Measurements from ENCODE around the gene IFIT2.

IFIT2 gene

DNA sequence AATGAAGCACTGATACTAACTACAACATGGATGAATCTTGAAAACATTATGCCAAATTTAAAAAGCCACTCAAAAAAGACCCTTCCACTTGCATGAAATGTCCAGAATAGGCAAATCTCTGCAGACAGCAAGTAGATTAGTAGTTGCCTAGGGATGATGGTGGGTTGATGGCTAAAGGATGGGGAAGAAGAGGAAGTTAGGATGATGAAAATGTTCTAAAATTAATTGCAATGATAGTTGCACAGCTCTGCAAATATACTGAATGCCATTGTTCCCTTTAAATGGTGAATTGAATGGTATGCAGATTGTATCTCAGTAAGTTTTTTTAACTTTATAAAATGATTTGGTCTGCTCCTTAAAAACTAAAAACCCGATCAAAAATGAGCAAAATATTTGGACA, 43.0 kb upstream of the IFIT2 start:
- H3K4me3 ChIP-seq (ENCODE audit: low read depth, low read length) = no peak overlapping the region
- TF ChIP-seq, protein P1, sequence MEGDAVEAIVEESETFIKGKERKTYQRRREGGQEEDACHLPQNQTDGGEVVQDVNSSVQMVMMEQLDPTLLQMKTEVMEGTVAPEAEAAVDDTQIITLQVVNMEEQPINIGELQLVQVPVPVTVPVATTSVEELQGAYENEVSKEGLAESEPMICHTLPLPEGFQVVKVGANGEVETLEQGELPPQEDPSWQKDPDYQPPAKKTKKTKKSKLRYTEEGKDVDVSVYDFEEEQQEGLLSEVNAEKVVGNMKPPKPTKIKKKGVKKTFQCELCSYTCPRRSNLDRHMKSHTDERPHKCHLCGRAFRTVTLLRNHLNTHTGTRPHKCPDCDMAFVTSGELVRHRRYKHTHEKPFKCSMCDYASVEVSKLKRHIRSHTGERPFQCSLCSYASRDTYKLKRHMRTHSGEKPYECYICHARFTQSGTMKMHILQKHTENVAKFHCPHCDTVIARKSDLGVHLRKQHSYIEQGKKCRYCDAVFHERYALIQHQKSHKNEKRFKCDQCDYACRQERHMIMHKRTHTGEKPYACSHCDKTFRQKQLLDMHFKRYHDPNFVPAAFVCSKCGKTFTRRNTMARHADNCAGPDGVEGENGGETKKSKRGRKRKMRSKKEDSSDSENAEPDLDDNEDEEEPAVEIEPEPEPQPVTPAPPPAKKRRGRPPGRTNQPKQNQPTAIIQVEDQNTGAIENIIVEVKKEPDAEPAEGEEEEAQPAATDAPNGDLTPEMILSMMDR (IDR thresholded peaks at IDR 0.05; ENCODE audit: low read depth, low read length) = no peak

DNA sequence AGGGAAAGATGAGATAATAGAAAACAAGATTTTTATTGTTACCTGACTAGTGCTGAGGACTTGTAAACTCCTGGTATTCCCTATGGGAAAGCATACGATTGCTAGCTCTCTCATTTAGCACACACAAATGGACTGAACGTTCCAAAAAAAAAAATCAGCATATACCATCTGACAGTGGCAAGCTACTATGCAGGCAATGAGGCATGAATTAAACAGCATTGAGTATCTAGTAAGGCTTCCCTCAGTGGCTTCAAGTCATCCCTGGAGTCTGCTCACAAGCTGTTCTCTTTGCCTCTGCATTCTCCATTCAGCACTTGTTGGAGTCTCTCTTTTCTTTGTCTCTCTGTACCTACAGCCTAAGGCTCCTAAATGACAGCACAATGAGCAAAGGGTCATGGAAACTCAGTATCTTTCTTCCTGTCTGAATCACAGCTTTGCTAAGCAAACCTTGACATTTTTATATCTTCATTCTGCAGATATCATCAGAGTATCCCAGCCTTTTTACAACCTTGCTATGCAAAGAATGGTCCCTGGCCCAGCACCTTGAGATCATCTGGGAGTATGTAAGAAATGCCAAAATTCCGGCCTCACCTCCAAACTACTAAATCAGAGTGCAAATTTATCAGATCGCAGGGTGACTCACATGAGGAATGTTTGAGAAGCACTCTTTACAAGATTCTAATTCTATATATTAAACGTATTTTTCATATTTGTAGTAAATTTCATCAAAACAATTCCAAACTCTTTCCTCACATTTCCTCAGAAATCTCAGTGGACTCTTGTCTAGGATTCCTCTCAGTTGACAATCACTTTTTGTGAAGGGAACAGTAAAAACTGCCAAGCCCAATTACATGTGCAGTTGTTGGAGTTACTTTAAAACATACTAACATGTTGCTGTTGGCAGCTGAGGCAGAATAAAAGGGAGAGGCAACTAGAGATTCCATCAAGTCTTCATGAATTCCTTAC, 39.5 kb upstream of the IFIT2 start:
- TF ChIP-seq, protein P1 (IDR thresholded peaks at IDR 0.05; ENCODE audit: low read depth, low read length) = no peak
- no peak overlapping the region for H3K4me3 ChIP-seq (ENCODE audit: low read depth, low read length)

DNA sequence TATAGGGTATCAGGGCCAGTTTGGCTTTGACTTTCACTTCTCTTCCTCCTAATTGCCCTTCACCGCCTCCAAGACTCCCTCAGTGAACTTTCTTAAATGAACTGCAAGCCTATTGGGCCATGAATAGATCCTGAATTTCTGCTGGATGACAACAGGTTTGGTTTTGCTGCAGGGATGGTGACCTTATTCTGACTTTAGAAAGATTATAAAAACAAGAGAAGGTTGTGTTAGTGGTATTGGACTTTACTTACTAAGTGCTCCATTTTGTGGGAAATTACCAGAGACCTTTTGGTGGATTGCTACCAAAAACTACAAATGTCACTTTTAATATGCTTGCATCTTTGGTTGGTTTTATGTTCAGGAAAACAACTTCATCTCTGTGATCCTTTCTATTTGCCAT, 38.8 kb upstream of the IFIT2 start:
- TF ChIP-seq, protein P1 (IDR thresholded peaks at IDR 0.05; ENCODE audit: low read depth, low read length) = no peak
- H3K4me3 ChIP-seq (ENCODE audit: low read depth, low read length) = no peak overlapping the region

DNA sequence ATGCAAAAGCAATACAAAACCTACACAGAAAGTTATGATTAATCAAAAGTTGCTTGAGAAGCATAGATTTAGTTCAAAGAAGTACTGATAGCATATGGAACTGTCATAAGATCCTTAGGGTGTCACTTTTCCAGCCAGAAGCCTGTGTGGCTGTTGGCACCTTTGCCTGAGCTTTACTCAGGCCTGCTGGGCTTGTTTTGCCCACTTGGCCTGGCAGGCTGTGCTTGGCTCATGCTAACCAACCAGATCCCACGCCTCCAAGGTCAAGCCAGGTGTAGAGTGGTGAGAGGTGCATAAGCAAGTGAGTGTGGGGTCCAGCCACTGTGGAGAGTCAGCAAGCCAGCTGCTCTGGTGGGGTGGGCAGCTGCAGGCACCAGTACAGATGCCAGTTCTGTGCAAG, 38.3 kb upstream of the IFIT2 start:
- H3K4me3 ChIP-seq (ENCODE audit: low read depth, low read length) = no peak overlapping the region

DNA sequence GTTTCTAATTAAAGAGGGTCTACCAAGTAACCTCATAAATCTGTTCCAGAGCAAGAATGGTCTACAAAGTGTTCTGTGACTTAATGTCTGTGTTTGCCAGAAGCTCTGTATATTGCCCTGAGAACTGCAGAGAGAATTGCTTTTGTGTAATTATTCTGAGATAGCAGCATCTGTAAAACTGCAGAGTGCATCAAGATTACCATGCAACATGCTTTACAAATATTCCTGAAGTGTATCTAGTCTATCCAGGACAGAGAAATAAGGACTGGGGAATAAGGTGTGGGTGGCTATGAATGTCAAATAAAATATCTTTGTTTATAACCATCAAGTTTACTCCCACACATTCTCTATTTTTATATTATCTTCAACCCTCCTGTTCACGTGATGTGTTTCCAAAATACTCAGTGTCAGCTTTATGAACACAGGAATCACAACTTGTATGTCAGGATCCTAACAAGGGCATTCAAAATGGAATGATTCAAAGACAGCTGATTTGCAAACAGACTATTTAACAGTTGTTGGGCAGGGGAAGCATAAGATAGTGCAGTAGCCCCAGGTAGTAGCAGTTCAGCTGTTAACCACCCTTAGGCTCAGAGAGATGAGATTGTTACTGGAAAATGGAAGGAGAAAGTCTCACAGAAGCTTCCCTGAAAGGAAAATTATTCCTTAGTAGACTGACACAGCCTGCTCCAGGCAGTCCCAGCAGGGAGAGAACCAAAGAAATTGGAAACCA, 35.0 kb upstream of the IFIT2 start:
- TF ChIP-seq, protein P1 (IDR thresholded peaks at IDR 0.05; ENCODE audit: low read depth, low read length) = no peak
- no peak overlapping the region for H3K4me3 ChIP-seq (ENCODE audit: low read depth, low read length)

More for the DNA sequence above, 38.3 kb upstream of the IFIT2 start:
- TF ChIP-seq, protein P1 (IDR thresholded peaks at IDR 0.05; ENCODE audit: low read depth, low read length) = no peak

DNA sequence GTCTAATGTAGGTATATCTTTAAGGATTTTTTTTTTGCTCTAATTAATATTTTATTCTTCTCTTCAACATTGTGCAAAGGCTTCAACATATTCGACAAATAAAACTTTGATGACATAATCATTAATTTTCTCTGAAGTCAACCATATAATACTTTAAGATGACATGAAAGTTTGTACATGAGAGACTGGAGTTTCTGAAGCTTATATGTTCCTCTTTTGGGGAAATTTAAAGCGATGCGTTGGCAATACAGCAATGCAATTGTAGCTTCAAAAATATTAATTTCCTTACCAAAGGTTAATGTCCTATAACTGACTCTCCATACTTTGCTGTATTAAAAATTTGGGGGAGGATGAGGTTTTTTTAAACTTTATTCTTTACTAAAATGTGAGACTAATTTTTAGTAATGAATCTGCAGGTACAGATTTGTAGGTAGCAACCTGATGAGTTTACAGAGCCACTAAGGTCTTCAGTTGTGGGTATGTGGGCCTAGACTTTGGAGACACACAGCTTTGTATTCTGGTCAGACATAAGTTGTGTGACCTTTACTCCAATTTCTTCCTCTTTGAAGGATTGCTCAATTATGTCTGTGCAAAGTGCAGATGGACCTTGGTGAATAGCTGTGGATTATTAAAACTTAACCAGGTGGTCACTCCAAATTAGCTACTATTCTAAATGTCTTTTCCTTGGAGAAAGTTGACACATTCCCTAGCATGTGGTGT, 32.3 kb upstream of the IFIT2 start:
- no peak overlapping the region for H3K4me3 ChIP-seq (ENCODE audit: low read depth, low read length)

More for the DNA sequence above, 32.3 kb upstream of the IFIT2 start:
- TF ChIP-seq, protein P1 (IDR thresholded peaks at IDR 0.05; ENCODE audit: low read depth, low read length) = no peak

Measured in WI38 (cell line).